ENCODE results near the gene MATK. TPM values are rescaled to one million over a fixed set of nuclear protein-coding genes. Genes with fewer than 3 reads are reported as not detected.

MATK gene
- total RNA-seq, 2 donors from 2014 or later = 0.66 to 1.2 TPM

- Histone ChIP-seq H3K4me1 (no peaks in the 10 kb centered on the region), H3K4me3 (no peak overlapping the region), H3K36me3 (no peaks in the 10 kb centered on the region), H3K9ac (ENCODE audit: low read depth in 2 of 2, low read length in 2 of 2) (no peak overlapping the region), H3K27me3 (no peaks in the 10 kb centered on the region), H3K27ac (no peak overlapping the region), H3K9me3 (no peaks in the 10 kb centered on the region)
- intact Hi-C loops (cut with DNase I) = no loop called here
- DNase-seq = no peak
- TF ChIP-seq CTCF (IDR thresholded peaks at IDR 0.05) = no peak
These were observed 10.3 kb downstream of the MATK start for GRCh38 chr19:3775831-3776230.

- no peak for TF ChIP-seq CTCF (IDR thresholded peaks at IDR 0.05)
These were observed 10.8 kb downstream of the MATK start for GRCh38 chr19:3775374-3775711.

GRCh38 chr19:3774621-3775373 lies 11.4 kb downstream of the MATK start:
- Histone ChIP-seq H3K9me3 (no peaks in the 10 kb centered on the region), H3K27ac (no peak overlapping the region), H3K27me3 (no peaks in the 10 kb centered on the region), H3K4me1 (no peaks in the 10 kb centered on the region), H3K4me3 (no peak overlapping the region), H3K9ac (ENCODE audit: low read depth in 2 of 2, low read length in 2 of 2) (no peak overlapping the region), H3K36me3 (no peaks in the 10 kb centered on the region)
- no peak for DNase-seq
- no peak for TF ChIP-seq CTCF (IDR thresholded peaks at IDR 0.05)
- intact Hi-C loops (cut with DNase I) = no loop called here

More at GRCh38 chr19:3775374-3775711, 10.8 kb downstream of the MATK start:
- no peak overlapping the region for H3K4me3 ChIP-seq
- no peak overlapping the region for H3K27ac ChIP-seq
- H3K27me3 ChIP-seq = no peaks in the 10 kb centered on the region
- intact Hi-C loops (cut with DNase I) = no loop called here
- DNase-seq = no peak
- no peaks in the 10 kb centered on the region for H3K36me3 ChIP-seq
- H3K4me1 ChIP-seq = no peaks in the 10 kb centered on the region
- no peak overlapping the region for H3K9ac ChIP-seq (ENCODE audit: low read depth in 2 of 2, low read length in 2 of 2)
- no peaks in the 10 kb centered on the region for H3K9me3 ChIP-seq

GRCh38 chr19:3773814-3774515 lies 12.2 kb downstream of the MATK start:
- Histone ChIP-seq H3K27ac (no peak overlapping the region), H3K9ac (ENCODE audit: low read depth in 2 of 2, low read length in 2 of 2) (no peak overlapping the region), H3K27me3 (no peaks in the 10 kb centered on the region), H3K4me3 (no peak overlapping the region), H3K4me1 (no peaks in the 10 kb centered on the region), H3K9me3 (no peaks in the 10 kb centered on the region), H3K36me3 (no peaks in the 10 kb centered on the region)
- TF ChIP-seq CTCF (IDR thresholded peaks at IDR 0.05) = no peak
- DNase-seq = no peak
- intact Hi-C loops (cut with DNase I) = no loop called here

GRCh38 chr19:3771906-3772455 lies 14.2 kb downstream of the MATK start, which contains the start of gene RAX2:
TSS of gene RAX2 (minus strand) at chr19:3772228. CDS start at chr19:3771742, 486 bp downstream.
- no peak for TF ChIP-seq CTCF (IDR thresholded peaks at IDR 0.05)
- no peak for DNase-seq

More at GRCh38 chr19:3771906-3772455, 14.2 kb downstream of the MATK start, which contains the start of gene RAX2:
- intact Hi-C loops (cut with DNase I) = no loop called here
- Histone ChIP-seq H3K9me3 (no peaks in the 10 kb centered on the region), H3K4me1 (no peaks in the 10 kb centered on the region), H3K36me3 (no peaks in the 10 kb centered on the region), H3K27ac (no peak within 1 kb of the TSS), H3K4me3 (no peak within 1 kb of the TSS), H3K27me3 (no peaks in the 10 kb centered on the region), H3K9ac (ENCODE audit: low read depth in 2 of 2, low read length in 2 of 2) (no peak within 1 kb of the TSS)
